Dermis blood vessel endothelial cell (primary cell): ENCODE results near the gene PTPRD. TPM values are rescaled to one million over a fixed set of nuclear protein-coding genes. Genes with fewer than 3 reads are reported as not detected.

Experiments used
- DNase-seq: peaks from one replicate; pipeline ENCODE4 v3.0.0; 2010
- total RNA-seq: library from RNA; depleted of rRNA; stranded (reverse); fragments of >200 nt; gene quantifications from 2 replicates; pipeline ENCODE4 v1.2.3, GENCODE V29; 2014

Gene PTPRD
- total RNA-seq, 1 donor from 2014 or later = 3.2 TPM

DNA sequence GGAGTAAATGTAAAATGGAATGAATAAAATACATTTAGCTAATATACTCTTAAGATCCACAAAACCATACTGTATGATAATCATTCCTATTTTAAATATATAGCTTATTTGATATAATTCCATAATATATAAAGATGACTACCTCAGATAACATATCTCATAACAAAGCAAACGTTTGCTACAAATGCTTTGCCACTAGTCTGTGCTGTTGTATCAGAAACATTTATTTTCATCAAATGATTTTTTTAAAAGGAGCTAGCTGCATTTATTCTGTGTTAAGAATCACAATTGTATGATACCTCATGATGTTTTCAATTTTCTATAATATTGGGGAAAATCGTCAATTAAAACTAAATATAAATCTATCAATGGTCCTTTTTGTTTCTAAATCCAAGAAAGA lies 567.2 kb downstream of the PTPRD start:
- no peak for DNase-seq

DNA sequence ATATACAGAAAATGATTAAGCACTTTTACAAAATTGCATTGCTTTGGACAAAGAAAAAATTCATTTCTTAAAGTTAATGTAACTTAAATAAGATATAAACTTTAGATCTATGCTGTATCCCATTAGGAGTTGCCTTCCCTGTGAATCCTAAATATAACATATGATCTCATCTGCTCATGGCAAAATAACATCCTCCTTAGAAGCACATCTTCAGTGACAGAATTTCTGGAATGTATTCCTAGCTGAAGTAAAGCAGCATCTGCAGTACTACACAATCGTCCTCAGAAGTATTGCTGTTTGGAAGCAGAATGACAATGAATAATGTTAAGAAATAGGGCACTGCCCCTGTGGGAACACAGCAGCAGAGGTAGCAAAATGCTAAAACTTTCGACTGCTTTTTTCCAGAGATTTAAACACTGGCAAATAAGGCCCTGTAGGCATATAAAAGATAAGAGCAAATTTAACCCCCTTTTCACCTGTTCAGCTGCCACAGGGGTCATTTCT lies 571.0 kb downstream of the PTPRD start:
- DNase-seq = no peak

DNA sequence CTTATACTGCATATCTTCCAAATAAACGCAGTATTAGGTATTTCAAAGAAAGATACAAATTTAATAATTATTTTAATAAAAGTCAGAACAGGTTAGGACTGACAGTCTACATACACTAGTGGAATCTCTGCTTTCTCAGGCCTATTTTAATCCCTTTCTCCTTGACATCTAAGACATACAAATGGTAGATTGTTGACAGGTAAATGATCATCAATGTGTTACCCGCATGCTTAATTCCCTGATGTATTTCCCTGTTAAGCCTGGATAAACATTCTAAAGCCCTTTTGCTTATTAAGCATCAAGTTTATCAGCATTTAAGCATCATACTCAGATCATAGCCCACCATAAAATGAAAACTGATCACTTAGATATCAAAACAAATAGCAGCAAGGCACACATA lies 576.7 kb downstream of the PTPRD start:
- no peak for DNase-seq

DNA sequence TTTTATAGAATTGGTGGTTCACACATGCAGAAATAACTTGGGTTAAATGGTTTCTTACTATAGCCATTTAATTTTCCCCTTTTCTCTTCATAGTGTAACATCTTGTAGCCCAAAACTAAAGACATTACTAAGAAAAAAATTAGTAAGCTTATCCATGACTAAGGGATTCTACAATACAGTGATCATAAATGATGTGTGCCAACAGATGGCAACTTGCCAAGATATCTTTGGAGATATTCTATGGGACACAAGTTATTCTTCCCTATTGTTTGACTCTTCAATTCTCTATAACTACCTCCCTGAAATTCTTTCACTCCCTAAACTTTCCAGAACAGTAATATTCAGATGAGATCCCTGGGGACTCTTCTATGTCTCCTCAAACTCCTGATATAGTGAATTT lies 580.6 kb downstream of the PTPRD start:
- DNase-seq = no peak

DNA sequence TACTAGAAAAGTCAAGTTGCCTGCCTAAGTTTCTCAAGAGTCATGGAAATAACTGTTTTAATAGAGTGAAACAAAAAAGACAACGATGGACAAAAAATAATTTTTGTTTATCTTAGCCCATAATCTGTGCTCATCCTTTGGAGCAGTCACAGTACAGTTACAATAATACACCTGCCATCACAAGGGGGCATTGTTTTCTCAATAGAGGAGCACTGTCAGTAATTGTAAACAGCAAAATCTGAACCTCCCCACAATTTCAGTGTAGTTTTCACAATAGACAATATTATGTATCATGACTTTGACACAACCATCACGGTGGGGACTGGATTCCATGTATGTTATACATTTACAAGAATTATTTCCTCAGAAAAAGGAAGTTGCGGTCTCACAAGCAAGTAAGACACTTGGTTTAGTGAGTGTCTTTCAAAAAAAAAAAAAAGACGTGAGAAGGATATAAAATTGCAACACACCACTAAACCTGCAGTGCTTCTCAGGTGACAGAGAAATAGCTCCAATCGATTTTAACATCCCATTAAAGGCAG lies 586.3 kb downstream of the PTPRD start:
- no peak for DNase-seq

DNA sequence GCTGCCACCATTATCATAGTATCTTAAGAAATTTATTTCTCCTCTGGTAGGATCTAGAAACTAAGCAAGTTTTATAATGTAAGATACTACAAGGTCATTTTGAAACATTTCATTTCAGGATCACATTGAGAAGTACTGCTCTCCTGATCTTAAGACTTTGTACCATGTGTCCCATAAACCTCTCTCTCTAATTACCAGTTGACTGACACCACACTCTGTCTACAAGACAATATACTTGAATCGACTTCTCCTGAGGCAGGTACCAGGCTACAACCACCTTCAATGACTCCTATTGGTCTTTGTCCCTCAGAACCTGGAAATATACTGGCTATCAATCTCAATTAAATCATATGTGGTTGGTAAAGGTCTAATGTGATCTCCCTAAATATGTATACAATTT lies 597.0 kb downstream of the PTPRD start:
- no peak for DNase-seq

DNA sequence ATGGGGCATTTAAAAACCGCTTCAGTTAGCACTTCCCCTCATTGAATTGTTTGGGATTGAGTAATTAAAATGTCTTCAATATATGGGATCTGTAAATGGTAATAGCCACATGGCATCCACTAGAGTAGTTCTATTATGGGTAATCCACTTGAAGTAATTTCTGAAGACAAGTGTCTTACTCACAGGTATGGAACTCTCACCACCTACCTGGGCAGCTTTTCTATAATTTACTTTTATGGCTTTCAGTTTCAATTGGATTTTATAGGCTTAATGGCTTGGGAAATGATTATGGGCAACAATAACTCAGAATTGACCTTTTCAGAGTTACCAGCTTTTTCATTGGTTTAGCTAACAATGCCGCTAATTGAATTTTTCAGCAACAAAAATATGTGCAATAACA lies 597.9 kb downstream of the PTPRD start:
- DNase-seq = no peak

DNA sequence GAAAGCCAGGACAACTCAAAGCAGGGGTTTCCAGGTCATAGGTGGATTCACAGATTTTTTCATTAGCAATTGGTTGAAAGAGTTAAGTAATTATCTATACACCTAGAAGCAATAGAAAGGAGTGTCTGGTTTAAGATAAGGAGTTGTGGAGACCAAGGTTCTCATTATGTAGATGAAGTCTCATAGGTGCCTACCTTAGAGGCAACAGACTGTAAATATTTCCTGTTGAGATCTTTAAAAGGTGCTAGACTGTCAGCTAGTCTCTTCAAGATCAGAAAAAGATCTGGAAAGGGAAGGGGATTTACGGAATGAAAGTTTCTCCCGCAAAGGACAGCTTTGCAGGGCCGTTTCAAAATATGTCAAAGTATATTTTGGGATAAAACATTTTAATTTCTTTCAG lies 603.4 kb downstream of the PTPRD start:
- DNase-seq = no peak

DNA sequence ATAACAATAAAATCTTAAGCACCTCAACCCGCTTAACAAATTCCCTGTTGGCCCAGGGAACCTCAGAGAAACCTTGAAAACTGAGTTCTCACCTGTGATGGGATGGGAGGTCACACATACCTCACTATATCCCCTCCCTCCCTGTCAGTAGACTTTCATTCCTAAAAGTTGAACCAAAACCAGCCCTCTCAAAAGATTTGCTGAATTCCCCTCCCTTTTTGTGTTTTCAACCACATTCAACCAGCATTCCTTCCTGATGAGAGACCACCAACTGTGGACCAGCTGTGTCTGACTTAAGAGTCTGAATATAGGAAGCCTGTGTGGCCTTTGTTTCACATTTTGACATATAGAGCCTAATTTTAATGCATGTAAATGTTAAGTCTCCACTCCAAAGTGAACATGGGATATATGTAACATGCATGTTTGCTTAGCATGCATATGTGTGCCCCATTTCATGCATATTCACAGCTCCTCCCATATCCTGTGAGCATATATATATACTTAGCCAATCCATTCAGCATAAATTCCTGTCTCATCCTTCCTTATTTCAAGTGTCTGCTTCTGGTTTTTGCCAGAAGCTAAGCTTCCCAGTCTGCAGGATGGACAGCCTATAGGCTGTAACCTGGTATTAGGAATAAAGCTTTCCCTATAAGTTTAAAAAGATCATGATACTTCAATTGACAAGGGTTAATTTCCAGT lies 604.6 kb downstream of the PTPRD start:
- DNase-seq = no peak

DNA sequence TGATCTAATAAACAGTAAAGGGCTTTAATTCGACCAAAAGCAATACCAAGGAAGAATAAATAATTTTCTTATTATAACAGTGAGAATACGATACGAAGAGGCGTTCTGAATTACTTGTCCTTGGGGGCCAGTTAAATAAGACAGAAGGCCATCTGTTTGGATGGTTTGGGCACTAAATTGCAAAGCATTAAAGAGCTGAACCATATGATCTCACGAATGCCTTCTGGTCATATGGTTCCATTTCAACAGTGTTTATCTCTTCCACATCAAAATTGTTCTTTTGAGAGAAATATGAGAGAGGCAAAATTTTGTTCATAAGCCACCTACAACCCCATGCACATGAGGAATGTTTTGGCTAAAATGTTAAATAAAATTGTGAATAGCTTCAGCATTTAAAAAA lies 605.4 kb downstream of the PTPRD start:
- no peak for DNase-seq

DNA sequence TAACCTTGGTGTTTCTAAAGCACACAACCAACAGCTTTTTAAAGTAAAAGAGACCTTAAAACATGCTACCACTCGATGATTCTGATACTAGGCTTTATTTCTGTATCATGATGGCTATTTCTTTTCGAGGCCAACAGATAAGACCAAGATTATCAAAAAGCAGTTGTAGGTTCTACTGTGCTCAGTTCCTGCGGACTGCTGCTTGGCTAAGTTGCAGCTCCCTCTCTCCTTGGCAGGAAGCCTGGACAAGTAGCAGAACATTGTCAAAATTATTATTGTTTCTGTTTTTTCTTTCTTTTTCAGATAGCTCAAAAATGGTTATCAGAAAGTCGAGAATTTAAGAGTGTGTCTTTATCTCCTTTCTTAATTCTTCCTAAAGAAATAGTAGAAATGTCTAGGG lies 607.6 kb downstream of the PTPRD start:
- no peak for DNase-seq

DNA sequence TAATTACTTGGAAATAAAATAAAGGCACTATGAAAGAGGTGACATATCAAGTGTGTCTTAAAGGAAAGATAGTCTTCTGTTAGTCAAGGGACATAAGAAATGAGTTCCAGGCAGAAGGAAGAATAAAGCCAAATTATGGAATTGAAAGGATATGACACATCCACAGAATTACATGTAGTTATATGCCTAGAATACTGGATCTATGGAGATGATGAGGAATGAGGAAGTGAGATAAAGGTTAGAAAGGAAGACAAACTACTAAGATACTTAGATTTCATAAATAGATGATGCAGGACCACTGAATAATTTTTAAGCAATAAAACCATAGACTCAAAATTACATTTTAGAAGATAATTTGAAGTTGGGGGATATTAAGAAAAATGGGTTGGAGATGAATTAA lies 609.8 kb downstream of the PTPRD start:
- DNase-seq = no peak

DNA sequence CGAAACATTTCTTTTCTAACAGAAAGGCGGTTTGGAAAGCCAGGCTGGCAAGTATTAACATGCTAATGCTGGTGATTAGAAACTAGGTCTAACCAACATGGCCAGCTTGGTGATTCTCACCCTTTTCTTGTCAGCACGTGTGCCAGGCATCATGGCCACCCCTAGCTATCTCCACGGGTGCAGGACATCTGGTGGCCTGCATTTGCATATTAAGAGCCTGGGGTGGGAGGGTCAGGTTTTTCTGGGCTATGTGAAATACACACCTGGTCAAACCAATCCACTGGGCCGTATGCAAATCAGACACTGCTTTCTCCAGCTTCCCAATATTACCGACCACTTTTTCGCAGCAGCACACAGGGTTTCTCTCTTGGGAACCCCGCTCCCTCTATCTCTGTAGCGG lies 612.1 kb downstream of the PTPRD start:
- no peak for DNase-seq

DNA sequence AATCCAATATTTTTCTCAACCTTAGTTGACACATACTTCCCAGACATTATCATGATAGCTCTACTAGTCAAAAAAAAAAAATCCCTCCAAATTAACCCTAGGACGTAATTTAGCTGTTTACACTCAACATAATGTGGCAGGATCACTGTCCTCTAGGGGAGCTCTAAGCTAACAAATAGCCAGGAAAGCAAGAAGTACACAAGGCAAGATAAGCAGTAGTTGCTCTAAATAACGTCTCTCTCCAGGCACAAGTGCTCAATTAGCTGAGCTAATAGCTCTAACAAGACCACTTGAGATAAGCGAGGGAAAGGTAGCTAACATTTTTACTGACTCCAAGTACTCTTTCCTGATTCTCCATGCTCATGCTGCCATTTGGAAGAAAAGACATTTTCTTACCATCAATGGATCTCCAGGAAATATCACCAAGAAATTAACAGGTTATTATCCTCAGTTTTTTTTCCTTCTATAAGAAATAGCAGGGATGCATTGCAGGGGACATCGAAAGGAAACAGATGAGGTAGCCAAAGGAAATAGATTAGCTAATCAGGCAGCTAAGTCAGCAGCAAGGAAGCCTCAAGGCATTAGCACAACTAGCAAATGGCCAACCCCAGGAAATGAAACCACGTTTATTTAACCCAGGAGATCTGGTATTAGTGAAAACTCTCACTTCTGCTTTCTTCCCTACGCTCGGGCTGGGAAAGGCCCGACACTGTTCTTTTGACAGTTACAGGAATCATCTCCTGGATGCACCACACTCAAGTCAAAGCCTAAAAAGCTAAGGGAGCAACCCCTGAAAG lies 614.1 kb downstream of the PTPRD start:
- DNase-seq = no peak

DNA sequence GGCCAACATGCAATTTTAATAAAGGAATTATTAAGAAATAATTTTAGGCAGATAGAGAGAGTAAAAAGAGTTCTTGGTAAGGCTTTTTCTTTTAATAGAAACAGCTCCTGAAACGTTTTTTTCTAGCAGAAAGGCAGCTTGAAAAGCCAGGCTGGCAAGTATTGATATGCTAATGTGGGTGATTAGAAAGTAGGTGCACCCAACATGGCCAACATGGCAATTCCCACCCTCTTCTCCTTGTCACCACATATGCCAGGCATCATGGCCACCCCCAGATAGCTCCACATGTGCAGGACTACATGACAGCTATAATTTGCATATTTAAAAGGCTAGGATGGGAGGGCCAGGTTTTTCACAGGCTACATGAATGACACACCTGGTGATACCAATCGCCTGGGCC lies 615.2 kb downstream of the PTPRD start:
- DNase-seq = no peak

DNA sequence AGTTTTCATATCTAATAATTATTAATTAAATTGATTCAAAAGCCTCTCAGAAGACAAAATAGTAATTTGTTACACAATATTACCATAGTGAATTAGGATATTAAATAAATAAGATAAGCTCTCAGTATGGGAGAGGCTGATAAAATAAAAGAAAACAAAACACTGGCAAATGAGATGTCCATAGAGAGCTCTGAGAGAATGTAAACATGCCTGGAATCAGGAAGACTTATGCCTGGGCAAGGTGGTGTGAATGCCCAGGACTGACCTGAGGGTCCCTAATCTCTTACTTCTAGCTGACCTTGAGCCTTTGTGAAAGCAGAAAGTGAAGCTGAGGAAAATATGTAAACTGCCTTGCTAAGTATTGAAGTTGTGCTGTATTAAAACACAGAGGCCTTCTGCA lies 616.5 kb downstream of the PTPRD start:
- no peak for DNase-seq

DNA sequence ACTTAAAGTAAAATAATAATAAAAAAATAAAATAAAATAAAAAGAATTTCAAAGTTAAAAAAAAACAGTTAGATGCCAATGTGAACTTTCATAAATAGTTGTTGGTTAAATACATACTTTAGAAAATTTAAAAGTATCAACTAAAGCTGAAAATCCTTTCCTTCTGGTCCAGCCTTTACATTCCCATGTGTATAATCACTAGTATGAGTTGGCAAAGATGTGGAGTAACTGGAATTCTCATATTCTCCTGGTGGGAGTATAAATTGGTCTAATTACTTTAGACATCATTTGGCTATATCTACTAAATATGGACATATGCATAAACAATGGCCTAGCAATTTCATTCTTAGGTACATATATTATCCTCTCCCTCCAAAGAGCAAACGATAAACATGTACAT lies 619.9 kb downstream of the PTPRD start:
- DNase-seq = no peak

DNA sequence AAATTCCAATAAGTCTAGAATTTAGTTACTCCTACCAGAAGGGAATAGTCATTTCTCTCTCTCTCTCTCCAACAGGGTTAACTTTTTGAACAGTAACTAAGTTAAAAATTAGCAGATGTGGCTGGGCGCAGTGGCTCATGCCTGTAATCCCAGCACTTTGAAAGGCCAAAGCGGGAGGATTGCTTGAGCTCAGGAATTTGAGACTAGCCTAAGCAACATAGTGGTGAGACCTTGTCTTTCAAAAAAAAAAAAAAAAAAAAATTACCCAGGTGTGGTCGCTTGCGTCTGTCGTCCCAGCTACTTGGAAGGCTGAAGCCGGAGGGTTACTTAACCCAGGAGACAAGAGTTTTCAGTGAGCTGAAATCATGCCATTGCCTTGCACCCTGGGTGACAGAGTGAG lies 639.7 kb downstream of the PTPRD start:
- DNase-seq = no peak

DNA sequence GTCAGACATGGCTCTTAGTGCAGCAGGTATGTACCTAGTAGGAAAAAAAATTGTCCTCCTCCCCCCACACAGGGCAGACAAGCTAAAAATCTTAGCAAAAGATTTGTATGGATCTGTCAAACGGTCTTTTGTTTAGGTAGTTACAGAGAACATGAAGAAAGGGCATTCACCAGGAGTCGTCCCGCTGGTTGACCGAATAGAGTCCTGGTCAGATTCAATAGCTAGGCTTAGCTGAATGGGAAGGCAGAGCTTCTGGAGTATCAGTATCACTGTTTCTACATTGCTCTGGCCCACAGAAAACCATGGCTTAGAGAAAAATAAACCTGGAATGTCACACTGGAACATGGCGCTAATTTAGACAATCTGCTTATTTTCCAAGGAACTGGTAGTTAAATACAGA lies 642.3 kb downstream of the PTPRD start:
- no peak for DNase-seq

DNA sequence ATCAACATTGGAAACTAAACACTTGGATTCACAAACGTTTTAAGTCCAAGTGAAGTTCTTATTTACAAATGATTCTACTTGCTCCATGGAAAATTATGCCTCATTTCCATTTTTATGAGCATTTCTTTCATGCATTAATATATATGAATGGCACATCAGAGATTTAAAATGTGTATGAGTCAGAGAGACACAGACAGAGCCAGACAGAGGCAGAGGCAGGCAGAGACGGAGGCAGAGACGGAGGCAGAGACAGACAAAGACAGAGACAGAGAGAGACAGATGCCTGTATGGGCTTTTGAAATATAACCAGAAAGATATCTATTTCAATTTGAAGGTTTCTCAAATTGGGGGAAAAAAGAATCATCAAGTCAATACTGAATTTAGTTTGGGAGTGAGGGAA lies 649.0 kb downstream of the PTPRD start:
- DNase-seq = no peak

DNA sequence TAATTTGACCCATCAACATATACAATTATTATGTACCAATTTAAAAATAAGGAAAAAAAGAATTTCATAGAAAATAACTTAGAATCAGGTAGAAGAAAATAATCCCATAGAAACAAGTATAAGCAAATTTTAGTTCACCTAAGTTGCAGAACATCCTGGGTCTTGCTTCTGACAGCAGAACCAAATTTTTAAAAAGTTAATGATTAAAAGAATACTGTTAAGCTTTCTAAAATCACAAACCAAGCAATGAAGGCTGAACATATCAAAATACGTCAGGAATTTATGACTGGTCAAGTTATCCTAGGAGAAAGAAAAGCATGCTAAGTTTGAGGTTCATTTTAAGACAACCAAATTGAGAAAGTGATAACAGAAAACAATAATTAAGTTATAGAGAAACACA lies 650.9 kb downstream of the PTPRD start:
- DNase-seq = no peak

DNA sequence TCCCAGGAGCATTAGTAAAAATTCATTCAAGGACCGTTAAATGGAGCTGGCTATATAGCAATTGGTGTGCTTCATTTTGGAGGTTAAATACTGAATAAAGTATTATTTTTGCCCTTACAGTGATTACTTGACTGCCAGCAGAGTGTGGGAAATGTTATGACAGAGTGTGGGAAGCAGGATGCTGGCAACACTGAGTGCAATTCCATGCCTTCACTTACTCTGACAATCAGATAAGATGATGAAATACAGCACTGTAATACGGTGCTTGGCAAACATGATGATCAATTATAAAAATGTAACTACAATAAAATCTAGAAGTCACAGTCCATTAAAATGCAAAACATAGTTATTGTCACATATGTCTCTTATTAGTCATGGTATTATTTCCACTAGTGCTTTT lies 651.3 kb downstream of the PTPRD start:
- DNase-seq = no peak

DNA sequence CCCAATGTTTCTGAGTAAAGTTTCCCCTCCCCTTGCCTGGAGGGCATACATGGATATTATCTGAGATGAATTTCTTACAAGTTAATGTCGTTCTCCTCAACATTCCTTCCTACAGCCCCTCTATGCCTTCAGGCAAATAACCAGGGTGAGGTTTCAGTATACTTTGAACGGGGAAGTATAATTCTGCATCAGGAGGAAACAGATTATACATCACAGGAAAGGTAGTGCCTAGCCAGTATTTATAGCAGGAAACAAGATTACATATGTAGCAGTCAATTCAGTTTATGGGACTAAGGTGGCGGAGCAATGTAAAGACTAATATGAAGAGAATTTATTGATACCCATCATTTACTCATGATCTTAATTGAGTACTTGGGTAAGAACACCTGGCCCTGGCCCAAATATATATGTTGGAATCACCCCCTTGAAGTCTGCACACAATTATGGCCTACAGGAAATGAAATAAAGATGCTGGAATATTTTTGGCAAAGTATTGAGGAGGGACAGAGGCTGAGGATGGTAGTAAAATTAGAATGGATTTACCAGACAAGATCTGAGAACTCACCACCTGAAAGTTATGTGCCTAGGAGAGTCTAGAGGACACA lies 661.1 kb downstream of the PTPRD start:
- DNase-seq = no peak

DNA sequence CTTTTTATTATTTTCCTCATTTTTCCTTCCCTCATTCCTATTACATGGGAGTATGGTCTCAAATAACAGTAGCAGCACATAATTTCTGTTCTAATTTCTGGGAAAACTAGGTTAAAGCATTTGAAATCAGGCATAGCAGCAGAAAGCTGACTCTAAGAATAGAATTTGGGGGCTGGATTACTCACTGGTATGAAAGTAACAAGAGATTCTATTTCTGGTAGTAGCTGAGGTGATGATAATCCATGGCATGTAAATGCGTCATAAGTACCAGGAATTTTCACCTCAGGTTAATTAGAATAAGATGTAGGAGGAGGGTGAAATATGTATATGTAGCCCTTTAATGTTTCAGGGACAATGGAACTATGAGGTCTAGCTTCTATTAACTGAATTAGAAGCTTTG lies 662.0 kb downstream of the PTPRD start:
- DNase-seq = no peak
